HG03439 (cell line): ENCODE data around the gene LAMTOR4.

Experiments used
- ATAC-seq: cut with Tn5 transposase; IDR thresholded peaks from one replicate; pipeline ENCODE4 v1.9.1; 2021; ENCODE audit warnings: mild to moderate bottlenecking, moderate library complexity; ENCODE audit not compliant: unreplicated experiment

Gene LAMTOR4

DNA sequence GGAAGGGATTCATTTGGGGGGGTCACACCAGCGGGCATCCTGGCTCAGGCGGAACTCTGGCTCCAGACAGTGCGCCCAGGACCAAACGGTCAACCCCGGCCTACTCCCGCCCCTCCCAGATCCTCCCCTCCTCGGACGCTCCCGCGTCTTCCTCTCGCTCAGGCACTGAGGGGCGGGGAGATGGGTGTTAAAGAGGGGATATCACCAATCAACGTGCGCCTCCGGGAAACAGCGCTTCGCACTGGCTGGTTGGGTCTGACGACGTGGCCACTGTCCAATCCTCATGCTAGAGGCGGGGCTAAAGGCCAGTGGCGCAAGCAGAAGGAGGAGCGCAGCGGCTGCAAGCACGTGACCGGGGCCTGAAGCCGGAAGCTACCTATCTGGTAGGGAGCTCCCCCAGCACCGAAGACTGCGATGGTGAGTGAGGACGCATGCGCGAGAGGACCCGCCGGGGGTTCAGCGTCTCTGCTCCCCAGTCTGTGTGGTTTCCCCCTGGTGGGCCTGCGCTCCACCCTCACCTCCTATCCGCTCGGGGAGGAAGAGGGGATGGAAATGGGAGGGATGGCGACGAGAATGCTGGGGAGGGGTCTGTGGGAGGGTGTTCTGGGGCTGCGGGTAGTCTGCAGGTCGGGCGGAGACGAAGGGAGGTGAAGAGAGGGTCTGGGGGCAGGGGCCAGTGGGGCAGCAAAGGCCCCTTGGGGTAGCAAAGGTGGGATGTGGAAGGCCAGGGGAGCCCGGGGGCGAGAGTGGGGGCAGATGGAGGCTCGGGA lies at the start of gene LAMTOR4:
Gene LAMTOR4 (plus strand): TSS at position 360 of the 770 bp plus-strand sequence. CDS start 55 bp downstream, at position 415.
- peak; percentile 99 for ATAC-seq

DNA sequence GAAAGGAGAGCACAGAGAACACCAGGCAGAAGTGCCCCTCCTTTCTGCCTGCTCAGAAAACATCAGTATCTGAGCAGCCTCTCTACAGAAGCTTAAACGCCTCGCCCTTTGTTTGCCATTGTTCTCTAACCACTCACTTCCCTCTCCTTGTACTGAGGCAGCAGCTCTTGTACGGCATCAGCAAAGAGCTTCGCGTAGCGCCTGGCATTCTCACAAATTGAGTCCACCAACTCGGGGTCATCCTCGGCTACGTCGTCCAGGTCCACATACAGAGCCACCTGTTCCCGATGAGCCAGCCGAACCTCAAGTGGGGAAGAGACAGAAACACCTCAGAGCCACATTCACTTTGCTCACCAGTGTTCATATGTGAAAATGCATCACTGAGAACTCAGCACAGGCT lies 49.3 kb upstream of the LAMTOR4 start:
- ATAC-seq, result no peak

DNA sequence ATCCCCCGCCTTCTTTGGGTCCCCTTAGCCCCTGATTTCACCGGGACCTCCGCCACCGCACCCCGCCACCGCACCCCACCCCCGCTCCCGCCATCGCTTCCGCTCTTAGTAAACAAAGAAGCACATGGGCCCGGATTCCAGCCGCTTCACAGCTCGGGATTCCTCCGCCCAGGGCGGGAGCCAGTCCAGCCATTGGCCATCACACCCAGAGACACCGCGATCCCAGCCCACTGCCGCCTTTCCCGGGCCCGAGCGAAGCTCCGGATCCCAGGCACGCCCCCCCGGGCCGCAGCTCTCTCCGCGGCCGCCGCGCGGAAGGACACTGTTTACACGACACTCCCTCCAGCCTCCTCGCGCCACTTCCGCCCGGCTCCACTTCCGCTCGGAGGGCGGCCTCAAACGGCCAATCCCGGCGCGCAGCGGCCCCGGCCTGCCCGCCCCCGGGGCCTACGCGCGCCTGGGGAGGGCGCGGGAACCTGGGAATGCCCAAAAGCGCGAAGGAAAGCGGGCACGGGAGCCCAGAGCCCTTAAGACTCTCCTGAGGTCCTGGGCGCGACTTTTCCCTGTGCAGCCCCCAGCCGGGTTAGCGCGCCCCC lies 48.2 kb upstream of the LAMTOR4 start:
- ATAC-seq, result peak; percentile 57

DNA sequence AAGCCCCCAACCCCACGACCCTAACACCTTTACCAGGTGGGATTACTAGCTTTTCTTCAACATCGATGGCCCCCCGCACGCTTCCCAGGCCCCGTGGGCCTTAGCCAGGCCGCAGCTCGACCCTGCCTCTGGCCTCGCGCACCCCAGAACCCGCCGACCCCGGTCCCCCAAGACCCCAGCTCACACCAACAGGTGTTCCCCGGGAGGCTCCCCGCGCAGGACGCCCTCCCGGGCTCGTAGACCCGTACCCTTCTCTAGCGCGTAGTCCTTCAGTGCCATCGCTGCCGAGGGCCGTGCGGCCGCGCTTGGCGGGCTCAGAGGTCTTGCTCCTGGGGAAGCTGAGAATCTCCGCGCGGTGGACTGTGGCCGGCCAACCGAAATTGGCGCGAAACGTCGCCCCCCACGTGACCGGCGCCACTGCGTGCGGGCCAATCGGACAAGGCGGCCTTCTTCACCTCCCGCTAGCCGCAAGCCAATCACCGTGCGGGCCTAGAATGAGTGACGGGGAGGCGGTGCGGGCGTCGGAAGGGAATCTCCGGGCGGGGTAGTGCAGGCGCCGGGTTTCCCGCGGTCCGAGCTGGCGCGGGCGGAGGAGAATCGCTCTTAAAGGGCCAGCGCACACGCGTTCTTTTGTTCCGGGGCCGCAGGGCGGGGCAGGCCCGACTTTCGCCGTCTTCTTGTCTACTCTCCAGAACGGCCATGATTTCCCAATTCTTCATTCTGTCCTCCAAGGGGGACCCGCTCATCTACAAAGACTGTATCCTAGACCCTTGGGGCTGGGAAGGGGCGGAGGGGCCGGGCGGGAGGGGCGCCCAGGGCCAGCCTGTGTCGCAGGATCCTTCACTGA lies 47.5 kb upstream of the LAMTOR4 start, which contains the start of the genes AP4M1 and MCM7:
Gene AP4M1 (plus strand): TSS at position 628 of the 847 bp plus-strand sequence. CDS start 72 bp downstream, at position 700.
Gene MCM7 (minus strand): TSS at position 382 of the 847 bp plus-strand sequence. CDS start 103 bp downstream, at position 279.
- ATAC-seq, result peak; percentile 81

DNA sequence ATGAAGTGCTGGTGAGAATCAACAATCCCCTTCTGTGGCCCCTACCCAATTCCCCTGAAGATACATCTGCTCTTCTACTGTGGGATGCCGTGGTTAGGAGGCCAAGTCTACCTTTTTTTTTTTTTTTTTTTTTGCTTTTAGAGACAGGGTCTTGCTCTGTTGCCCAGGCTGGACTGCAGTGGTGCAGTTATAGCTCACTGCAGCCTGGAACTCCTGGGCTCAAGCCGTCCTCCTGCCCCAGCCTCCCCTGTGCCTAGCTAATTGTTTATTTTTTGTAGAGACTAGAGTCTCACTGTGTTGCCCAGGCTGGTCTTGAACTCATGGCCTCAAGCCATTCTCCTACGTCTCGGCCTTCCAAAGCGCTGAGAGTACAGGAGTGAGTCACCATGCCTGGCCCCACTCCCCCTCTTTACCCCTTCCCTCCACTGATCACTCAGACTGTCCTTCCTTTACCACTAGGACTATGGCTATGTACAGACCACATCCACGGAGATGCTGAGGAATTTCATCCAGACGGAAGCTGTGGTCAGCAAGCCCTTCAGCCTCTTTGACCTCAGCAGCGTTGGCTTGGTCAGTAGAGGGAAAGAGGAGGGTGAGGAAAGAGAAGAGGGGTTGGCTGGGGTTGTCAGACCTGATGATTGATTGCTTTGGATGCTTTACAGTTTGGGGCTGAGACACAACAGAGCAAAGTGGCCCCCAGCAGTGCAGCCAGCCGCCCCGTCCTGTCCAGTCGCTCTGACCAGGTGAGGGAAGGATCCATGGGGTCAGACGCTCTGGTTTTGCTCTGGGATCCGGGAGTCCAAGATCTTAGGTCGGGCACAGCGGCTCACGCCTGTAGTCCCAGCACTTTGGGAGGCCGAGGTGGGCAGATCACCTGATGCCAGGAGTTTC lies 45.5 kb upstream of the LAMTOR4 start:
- ATAC-seq, result no peak

DNA sequence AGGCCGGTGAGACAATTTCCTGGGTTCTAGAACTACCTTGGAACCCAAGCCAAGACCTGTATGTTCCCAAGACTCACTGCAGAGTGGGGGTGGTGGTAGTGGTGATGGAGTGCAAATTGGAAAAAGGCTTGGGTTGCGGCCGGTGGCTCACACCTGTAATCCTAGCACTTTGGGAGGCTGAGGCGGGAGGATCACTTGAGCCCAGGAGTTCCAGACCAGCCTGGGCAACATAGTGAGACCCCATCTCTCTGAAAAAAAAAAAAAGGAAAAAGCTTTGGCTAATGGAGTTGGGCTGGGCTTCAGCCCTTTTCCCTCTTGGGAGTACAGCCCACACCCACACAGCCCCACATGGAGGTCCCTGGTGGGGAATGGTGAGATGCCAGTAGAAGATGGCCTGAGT lies 43.2 kb upstream of the LAMTOR4 start:
- no peak for ATAC-seq

DNA sequence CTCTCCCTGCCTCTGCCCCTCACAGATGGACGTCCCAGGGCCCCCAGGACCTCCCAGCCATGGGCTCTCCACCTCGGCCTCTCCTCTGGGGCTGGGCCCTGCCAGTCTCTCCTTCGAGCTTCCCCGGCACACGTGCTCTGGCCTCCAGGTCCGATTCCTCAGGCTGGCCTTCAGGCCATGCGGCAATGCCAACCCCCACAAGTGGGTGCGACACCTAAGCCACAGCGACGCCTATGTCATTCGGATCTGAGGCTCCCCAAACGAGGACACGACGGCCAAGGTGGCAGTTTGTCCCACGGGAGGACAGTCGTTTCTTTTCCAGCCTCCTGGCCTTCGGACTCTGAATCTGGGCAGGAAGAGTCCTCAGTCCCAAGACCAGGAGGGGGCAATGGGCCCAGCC lies 42.1 kb upstream of the LAMTOR4 start:
- ATAC-seq, result no peak

DNA sequence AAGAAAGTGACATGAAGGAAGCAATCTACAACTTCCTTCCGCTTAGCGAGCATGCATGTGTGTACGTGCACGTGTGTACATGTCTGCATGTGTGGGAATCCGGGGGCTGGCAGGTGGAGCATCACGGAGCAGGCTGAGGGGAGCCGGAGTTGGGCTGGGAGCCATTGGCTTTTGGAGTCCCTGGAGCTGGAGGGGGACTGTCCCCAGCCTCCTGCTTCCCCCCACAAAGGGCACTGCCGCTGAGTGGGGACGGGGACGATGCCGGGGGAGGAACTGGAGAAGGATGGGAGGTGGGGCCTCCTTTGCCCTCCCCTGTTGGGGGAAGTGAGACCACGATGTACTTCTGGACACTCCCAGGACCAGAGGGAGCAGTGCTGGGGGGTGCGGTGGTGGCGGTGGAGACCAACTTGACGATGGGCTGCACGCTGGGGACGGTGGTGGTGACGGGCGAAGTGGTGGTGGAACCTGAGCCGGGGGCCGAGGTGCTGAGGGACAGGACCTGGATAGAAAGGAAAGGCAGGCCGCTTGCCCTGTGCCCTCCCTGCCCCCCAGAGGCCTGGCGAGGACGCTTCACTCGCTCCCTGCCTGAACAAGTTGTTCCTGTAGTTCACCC lies 41.5 kb upstream of the LAMTOR4 start:
- ATAC-seq, result no peak

DNA sequence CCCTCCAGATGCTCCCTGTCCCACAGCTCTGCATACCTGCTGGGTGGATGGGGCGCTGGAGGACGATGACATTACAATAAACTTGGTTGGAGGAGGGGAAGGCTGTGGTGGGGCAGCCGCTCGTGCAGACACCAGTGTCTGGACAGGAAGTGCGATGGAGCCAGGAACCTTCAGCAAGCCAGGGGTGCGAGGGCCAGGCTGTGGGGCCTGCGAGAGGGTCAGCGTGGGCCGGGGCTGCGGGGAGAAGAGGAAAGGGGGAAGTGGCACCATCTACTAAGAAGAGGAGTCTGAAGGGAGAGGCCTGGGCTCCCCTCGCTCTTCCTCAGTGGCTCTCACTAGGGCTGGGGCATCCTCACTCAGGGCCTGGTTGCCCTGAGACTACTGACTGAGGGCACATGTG lies 40.8 kb upstream of the LAMTOR4 start:
- no peak for ATAC-seq

DNA sequence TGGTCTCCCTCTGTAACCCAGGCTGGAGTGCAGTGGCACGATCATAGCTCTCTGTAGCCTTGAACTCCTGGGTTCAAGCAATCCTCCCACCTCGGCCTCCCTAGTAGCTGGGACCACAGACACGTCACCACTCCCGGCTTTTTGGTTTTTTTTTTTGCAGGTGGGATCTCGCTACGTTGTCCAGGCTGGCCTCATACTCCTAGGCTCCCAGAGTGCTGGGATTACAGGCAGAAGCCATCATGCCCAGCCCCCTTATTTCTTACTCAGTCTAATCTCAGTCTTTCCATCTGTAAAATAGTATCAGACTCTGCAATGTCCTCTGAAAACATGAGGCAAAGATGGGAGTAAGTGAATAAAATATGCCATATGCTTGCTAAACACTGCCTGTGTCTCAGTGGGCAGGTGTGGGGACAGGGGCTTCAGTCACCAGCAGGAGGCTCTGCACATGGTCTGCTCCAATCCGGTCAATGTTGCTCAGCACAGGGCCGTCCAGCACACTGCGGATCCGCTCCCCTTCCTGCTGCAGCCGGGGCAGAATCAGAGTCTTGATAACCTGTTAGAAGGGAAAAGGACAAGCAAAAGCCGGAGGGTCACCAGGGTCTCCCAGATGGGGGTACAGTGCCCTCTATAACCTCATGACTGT lies 39.1 kb upstream of the LAMTOR4 start:
- no peak for ATAC-seq

DNA sequence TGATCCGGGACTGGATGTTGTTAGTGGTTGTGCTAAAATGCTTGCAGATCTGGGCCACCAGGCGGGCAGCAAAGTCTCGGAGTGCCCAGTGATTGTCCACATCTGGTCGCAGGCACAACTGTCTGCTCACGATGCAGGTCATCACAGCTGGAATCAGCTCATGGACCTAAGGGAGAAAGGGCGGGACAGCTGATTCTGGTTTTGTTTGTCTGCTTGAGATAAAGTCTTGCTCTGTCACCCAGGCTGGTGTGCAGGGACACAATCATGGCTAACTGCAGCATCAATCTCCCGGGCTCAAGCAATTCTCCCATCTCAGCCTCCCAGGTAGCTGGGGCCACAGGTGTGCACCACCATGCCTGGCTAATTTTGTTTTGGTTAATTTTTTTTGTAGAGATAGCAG lies 37.6 kb upstream of the LAMTOR4 start:
- no peak for ATAC-seq

DNA sequence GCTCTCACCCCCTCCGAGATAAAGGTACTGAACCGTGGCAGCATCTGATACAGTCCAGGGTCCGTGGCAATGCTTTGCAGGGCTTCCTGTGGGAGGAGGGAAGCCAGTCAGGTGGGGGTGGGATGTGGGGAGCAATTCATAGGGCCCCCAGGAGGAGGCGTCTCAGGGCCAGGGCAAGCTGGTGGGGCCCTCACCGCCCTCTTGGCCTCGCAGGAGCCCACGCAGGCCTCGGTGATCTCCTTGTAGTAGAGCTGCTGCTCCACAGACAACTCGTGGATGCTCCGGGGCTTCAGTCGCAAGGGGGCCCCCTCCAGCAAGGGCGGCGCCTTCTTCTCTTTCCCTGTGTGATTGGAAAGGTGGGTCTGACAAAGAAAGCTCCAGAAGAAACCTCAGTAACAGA lies 36.8 kb upstream of the LAMTOR4 start:
- no peak for ATAC-seq

DNA sequence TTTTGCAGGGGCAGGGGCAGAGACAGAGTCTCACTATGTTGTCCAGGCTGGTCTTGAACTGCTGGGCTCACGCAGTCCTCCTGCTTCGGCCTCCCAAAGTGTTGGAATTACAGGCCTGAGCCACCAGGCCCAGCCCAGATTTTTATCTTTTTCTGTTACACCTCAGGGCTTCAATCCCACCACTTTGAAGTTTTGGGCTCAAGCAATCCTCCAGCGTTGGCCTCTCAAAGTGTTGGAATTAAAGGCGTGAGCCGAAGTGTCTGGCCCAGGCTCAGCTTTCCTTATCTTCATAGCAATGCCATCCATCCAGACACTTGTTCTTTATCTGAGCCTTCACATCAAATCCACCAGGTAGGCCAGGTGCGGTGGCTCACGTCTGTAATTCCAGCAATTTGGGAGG lies 33.7 kb upstream of the LAMTOR4 start:
- no peak for ATAC-seq

DNA sequence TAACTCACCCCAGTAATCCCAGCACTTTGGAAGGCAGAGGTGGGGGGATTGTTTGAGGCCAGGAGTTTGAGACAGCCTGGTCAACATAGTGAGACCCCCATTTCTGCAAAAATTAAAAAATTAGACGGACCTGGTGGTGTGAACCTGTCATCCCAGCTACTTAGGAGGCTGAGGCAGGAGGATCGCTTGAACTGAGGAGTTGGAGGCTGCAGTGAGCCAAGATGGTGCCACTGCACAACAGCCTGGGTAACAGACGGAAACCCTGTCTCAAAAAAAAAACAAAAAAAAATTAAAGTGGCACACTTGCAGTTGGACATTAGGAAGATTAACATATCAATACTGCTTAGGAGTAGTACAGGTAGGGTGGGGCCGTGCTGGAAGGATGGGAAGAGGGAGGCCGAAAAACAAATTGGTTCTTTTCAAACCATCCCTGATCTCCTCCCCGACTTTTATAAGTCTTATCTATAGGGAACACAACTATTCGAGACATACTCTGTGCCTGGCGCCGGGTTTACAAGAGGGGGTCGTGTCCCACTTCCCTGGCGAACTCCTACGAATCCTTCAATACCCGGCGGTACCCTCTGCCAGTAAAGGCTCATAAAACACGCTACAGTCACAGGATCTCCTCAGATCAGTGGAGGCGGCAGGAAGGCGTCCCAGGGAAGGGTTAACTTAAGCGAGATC lies 30.2 kb upstream of the LAMTOR4 start:
- ATAC-seq, result no peak

DNA sequence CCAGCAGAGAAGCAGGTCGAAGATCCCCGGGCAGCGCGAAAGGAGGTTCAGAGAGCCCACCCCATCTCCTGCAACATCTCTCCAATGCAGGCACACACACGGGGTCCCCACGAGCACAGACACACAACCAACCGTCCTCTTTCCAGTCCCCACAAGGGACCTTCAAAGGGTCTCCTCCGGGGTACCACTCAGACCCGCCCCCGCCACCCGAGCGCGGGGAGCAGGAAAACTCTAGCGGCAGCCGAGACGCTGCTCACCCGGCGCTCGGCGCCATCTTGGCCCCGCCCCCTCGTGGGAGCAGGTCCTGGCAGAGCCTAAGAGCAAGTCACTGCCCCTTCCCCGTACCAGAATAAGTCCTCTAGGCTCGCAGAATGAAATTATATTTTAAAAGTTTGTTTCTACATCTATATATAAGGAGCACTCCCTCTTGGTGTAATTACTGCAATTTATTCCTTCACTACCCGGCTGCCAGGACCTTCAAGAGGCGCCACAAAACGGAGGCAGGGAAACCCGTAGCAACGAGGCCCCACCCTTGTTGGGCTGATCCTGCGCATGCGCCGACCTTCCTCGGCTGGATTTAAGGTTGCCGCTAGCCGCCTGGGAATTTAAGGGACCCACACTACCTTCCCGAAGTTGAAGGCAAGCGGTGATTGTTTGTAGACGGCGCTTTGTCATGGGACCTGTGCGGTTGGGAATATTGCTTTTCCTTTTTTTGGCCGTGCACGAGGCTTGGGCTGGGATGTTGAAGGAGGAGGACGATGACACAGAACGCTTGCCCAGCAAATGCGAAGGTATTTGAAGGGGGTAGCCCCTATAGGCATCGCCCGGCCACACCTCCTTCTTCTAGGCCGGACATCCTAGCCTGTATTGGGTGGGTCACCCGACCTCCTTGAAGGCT lies 29.4 kb upstream of the LAMTOR4 start, which contains the start of the genes CNPY4 and TAF6:
Gene CNPY4 (plus strand): TSS at position 563 of the 898 bp plus-strand sequence. CDS start 111 bp downstream, at position 674.
Gene TAF6 (minus strand): TSS at position 287 of the 898 bp plus-strand sequence. CDS start 5,149 bp downstream, outside the sequence.
- ATAC-seq, result peak; percentile 77

DNA sequence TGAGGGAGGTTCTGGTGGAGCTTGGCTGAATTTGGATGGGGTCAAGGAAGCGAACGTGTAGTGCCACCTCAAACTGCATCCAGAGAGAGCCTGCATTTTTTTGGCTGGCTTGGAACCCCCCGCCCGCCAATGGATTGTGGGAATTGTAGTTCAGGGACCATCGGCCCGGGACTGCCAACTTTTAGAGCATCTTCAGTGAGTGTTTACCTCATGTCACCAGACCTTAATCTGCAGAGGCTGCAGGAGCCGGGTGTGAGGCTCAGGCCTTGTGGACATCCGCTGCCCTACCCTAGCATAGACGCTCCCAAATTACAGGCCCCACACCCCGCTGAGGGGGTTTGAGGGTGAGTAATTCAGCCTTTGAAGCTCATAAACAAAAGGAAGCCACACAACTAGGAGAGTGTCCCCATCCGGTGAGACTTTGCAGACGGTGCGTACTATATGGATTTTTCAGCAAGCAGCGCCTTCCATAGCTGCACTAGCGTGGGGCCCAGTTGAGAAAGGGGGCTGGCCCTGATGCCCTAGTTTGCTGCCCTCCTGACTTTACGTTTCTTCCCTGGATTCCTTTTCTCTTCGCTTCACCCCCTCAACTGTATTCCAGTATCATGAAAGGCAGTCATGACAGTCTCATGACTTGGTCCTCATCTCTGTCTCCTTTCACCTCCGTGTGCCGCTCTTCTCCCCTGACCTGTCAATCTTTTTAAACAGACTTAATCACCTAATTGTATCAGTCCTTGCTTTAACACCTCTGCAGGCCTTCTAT lies 28.6 kb upstream of the LAMTOR4 start:
- peak; percentile 37 for ATAC-seq

DNA sequence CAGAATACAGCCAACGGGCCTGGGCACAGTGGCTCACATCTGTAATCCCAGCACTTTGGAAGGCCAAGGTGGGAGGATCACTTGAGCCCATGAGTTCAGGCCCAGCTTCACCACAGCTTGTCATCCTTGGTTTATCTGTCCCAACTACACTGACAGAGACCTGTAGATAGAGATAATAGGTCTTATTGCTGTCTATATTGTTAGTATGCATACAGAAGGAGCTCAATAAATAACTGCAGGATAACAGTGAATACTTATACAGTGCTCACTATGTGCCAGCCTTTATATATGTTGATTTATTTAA lies 28.0 kb upstream of the LAMTOR4 start:
- ATAC-seq, result no peak
